OCI-LY3 (cell line): ENCODE results near the gene PIP5K1B.

Experiments used
- H2AFZ ChIP-seq: fragments of 200-600, 300-600 bp; shearing (Covaris generic); 2 replicates; pipeline ENCODE4 v1.6.0; 2014; ENCODE audit warnings: antibody characterized with exemption, low read depth, low read length
- H3K27ac ChIP-seq: fragments of 200-600, 300-600 bp; sonication (generic); 2 replicates; pipeline ENCODE4 v1.5.1; 2014; ENCODE audit warnings: mild to moderate bottlenecking, low read length, moderate library complexity, mixed read lengths
- H3K27me3 ChIP-seq: fragments of 200-600, 300-600 bp; sonication (generic); 2 replicates; pipeline ENCODE4 v1.6.1; 2014; ENCODE audit warnings: low read depth, low read length, mixed read lengths
- H3K36me3 ChIP-seq: fragments of 200-600, 300-600 bp; sonication (generic); replicated peaks from 2 replicates; pipeline ENCODE3; 2014; ENCODE audit warnings: low read depth, low read length, mixed read lengths
- H3K4me1 ChIP-seq: fragments of 300-600, 200-600 bp; sonication (generic); 2 replicates; pipeline ENCODE4 v1.6.1; 2014; ENCODE audit warnings: low read length, mixed read lengths
- H3K4me2 ChIP-seq: fragments of 200-600, 300-600 bp; sonication (generic); 2 replicates; pipeline ENCODE4 v1.6.1; 2014; ENCODE audit warnings: low read length, mixed read lengths
- H3K4me3 ChIP-seq: fragments of 300-600, 200-600 bp; sonication (generic); 2 replicates; pipeline ENCODE4 v1.5.1; 2014; ENCODE audit warnings: antibody characterized with exemption, mild to moderate bottlenecking, low read length, moderate library complexity
- H3K79me2 ChIP-seq: fragments of 300-600, 200-600 bp; shearing (Covaris generic); 2 replicates; pipeline ENCODE4 v1.6.1; 2014; ENCODE audit warnings: mild to moderate bottlenecking, low read length, mixed read lengths
- H3K9ac ChIP-seq: fragments of 300-600, 200-600 bp; shearing (Covaris generic); 2 replicates; pipeline ENCODE4 v1.6.0; 2014; ENCODE audit warnings: mild to moderate bottlenecking, low read length, moderate library complexity
- H3K9me3 ChIP-seq: fragments of 200-600, 300-600 bp; shearing (Covaris generic); 2 replicates; pipeline ENCODE4 v1.6.1; 2014; ENCODE audit warnings: low read length, mixed read lengths; ENCODE audit not compliant: insufficient read depth
- H4K20me1 ChIP-seq: fragments of 200-600, 300-600 bp; sonication (generic); 2 replicates; pipeline ENCODE4 v1.6.1; 2016; ENCODE audit warnings: low read length, mixed read lengths; ENCODE audit not compliant: insufficient read depth
- EZH2phosphoT487 ChIP-seq: fragments of 200-600 bp; shearing (Covaris generic); IDR thresholded peaks from 2 replicates; pipeline ENCODE4 v1.6.1; 2018; ENCODE audit warnings: antibody characterized with exemption, mixed run types, low read depth
- TF ChIP-seq, protein P1 (sequence below): fragments of 200-600, 300-600 bp; sonication (generic); IDR thresholded peaks from 2 replicates; pipeline ENCODE4 v1.5.1; 2014; ENCODE audit warnings: antibody characterized with exemption, low read length, low read depth

Gene PIP5K1B

DNA sequence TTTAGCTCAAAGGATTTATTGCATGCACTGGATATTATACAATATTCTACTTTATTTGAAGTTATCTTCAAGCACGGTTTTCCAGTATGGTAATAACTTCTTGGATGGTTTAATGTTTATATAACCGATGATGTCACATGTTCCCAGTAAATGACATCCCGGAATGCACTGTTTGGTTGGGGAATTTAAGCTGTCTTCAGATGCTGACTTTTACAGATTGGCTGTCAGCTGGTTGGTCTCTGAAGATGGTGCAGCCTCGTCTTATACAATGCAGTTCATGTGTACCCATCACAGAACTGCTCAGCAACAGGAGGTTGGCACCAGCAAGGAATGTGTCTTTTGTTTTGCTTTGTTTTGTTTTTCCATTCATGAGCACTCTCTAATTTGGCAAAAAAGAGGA is 165.0 kb downstream of the PIP5K1B start:
- H3K27me3 ChIP-seq, result peaks cover 9% of the 10 kb centered on the region; the same call in 1 of the 2 replicates
- no peaks in the 10 kb centered on the region for H3K79me2 ChIP-seq
- TF ChIP-seq, protein P1, sequence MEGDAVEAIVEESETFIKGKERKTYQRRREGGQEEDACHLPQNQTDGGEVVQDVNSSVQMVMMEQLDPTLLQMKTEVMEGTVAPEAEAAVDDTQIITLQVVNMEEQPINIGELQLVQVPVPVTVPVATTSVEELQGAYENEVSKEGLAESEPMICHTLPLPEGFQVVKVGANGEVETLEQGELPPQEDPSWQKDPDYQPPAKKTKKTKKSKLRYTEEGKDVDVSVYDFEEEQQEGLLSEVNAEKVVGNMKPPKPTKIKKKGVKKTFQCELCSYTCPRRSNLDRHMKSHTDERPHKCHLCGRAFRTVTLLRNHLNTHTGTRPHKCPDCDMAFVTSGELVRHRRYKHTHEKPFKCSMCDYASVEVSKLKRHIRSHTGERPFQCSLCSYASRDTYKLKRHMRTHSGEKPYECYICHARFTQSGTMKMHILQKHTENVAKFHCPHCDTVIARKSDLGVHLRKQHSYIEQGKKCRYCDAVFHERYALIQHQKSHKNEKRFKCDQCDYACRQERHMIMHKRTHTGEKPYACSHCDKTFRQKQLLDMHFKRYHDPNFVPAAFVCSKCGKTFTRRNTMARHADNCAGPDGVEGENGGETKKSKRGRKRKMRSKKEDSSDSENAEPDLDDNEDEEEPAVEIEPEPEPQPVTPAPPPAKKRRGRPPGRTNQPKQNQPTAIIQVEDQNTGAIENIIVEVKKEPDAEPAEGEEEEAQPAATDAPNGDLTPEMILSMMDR, result no peak
- no peak for TF ChIP-seq EZH2phosphoT487
- H3K36me3 ChIP-seq, result no peaks in the 10 kb centered on the region
- H3K4me1 ChIP-seq, result no peaks in the 10 kb centered on the region
- no peak overlapping the region for H3K4me3 ChIP-seq
- no peaks in the 10 kb centered on the region for H3K9me3 ChIP-seq
- no peak overlapping the region for H3K4me2 ChIP-seq
- H3K9ac ChIP-seq, result no peak overlapping the region
- H3K27ac ChIP-seq, result no peak overlapping the region
- no peak overlapping the region for H2AFZ ChIP-seq
- no peaks in the 10 kb centered on the region for H4K20me1 ChIP-seq

DNA sequence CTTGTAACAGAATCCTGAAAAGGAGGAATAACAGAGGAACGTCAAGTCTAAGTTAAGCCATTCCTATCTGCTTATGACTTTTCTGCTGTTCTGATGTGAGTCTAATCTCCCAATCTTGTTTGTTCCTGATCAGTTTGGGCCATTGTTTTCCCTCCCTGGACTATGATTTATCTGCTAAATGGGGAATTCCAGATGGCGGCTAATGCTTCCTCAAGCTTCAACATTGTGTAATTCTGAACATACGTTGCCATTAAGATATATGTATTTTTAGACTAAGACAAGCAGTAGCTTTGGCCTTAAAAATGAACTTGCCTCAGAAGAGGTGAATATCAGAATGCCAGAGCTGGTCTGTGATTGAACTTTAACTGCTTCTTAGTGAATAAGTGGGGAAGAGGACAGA is 166.2 kb downstream of the PIP5K1B start:
- Histone ChIP-seq H3K4me1 (no peaks in the 10 kb centered on the region), H2AFZ (no peak overlapping the region), H3K4me3 (no peak overlapping the region), H3K4me2 (no peak overlapping the region), H3K27me3 (peaks cover 9% of the 10 kb centered on the region; the same call in 1 of the 2 replicates), H3K9ac (no peak overlapping the region), H4K20me1 (no peaks in the 10 kb centered on the region), H3K36me3 (no peaks in the 10 kb centered on the region), H3K9me3 (no peaks in the 10 kb centered on the region), H3K27ac (no peak overlapping the region), H3K79me2 (no peaks in the 10 kb centered on the region)
- TF ChIP-seq EZH2phosphoT487, result no peak
- TF ChIP-seq, protein P1, result no peak

DNA sequence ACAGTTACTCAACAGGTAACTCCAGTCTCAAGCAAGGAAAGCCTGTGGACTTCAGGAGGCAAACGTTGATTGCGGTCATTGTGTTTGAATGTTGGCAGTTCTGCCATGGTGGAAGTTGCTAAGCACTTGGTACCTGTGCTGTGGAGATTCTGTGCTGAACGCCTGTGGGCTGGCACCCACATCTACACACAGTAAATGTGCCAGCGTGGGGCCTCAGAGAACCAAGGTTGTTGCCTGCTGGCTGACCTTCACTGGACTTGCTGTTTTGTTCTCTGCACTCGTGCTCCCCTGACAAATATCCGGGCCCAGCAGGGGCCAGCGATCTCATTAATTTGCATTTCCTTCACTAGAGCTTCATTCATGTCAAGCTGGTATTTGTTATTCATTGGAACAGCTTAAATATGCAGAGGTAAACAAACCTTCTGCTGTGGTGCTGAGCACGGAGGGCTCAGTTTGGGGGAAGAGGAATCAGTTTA is 167.0 kb downstream of the PIP5K1B start:
- H3K4me2 ChIP-seq, result no peak overlapping the region
- peaks cover 9% of the 10 kb centered on the region; the same call in 1 of the 2 replicates for H3K27me3 ChIP-seq
- no peak overlapping the region for H3K9ac ChIP-seq
- TF ChIP-seq, protein P1, result no peak
- H3K4me3 ChIP-seq, result no peak overlapping the region
- H3K4me1 ChIP-seq, result no peaks in the 10 kb centered on the region
- no peaks in the 10 kb centered on the region for H3K79me2 ChIP-seq
- H3K27ac ChIP-seq, result no peak overlapping the region
- no peaks in the 10 kb centered on the region for H3K9me3 ChIP-seq
- no peak overlapping the region for H2AFZ ChIP-seq
- H4K20me1 ChIP-seq, result no peaks in the 10 kb centered on the region
- no peaks in the 10 kb centered on the region for H3K36me3 ChIP-seq

DNA sequence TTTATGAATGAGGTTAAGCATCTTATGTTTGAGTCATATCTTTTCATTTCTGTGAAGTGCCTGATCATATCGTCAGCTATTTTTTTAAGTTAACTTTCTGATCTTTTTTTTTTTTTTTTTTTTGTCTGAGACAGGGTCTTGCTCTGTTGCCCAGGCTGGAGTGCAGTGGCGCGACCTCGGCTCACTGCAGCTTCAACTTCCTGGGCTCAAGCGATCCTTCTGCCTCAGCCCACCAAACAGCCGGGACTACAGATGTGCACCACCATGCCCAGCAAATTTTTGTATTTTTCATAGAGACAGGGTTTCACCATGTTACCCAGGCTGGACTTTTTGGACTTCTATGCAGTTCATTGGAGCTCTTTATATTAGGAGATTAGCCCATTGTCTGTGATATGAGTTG is 168.1 kb downstream of the PIP5K1B start:
- H3K4me2 ChIP-seq, result no peak overlapping the region
- no peak overlapping the region for H2AFZ ChIP-seq
- no peak overlapping the region for H3K9ac ChIP-seq
- H3K27me3 ChIP-seq, result peaks cover 9% of the 10 kb centered on the region; the same call in 1 of the 2 replicates
- no peak overlapping the region for H3K27ac ChIP-seq
- TF ChIP-seq, protein P1, result no peak
- no peak for TF ChIP-seq EZH2phosphoT487
- H3K4me1 ChIP-seq, result no peaks in the 10 kb centered on the region
- H3K9me3 ChIP-seq, result no peaks in the 10 kb centered on the region
- H3K79me2 ChIP-seq, result no peaks in the 10 kb centered on the region
- no peaks in the 10 kb centered on the region for H3K36me3 ChIP-seq
- no peak overlapping the region for H3K4me3 ChIP-seq
- no peaks in the 10 kb centered on the region for H4K20me1 ChIP-seq
